NCI-H2227 (cell line): Measurements from ENCODE around the gene CLCF1.
A peak's percentile ranks its signal among the peaks of the same experiment; 100 is the strongest.

Source experiments
- DNase-seq: peaks from one replicate; lab custom pipeline; 2025; ENCODE audit not compliant: unreplicated experiment; lab: John Stamatoyannopoulos, UW

The CLCF1 gene

DNA sequence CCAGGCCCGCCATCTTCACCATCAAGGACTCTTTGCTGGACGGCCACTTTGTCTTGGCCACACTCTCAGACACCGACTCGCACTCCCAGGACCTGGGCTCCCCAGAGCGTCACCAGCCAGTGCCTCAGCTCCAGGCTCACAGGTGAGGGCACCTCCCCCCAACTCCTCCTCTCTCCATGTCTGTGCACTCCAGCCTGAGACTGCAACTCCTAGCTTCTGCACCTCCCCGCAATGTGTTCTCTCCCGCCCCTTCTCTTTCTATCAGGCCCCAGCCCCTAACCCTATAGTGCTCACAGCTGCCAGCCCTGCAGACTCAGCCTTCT lies 22.8 kb upstream of the CLCF1 start:
- no peak for DNase-seq

DNA sequence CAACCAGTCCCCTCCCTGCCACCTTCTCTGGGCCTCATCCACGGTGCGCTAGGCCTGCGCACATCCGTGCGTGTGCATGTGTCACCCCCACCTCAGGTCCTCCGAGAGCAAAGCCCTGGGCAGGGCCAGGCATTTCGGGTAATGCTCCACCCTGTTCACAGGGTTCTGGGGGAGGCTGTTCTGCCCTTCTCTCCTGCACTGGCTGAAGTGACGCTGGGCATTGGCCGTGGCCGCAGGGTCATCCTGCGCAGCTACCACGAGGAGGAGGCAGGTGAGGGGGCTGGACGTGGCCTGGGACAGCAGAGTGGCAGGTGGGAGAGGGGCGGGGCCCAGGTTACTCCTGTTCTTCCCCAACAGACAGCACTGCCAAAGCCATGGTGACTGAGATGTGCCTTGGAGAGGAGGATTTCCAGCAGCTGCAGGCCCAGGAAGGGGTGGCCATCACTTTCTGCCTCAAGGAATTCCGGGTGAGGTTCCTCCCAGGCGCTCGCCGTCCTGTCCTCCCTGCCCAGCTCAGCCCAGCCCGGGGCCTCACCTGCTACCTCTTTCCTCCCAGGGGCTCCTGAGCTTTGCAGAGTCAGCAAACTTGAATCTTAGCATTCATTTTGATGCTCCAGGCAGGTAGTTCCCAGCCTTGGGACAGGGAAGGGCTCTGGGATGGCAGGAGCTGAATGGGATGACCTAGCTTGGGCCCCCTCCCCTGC lies 22.3 kb upstream of the CLCF1 start:
- no peak for DNase-seq

DNA sequence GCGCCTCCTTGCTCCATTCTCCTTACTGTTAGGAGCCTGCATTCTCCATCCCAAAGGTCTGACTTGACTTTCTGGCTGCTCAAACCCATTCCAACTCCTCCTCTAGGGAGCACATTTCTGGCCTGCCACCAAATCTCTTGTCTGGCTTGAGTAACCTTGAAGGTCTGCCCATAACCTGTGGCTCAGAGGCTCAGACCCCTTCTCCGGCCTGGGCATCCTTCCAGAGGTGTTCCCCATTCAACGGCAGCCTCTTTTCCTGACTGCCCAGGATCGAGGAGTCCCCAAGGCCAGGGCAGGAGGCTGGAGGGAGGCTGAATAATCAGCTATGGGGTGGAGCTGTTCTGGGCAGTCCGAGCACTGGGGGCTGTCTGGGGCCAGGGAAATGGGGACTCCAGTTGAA lies 20.6 kb upstream of the CLCF1 start:
- no peak for DNase-seq

DNA sequence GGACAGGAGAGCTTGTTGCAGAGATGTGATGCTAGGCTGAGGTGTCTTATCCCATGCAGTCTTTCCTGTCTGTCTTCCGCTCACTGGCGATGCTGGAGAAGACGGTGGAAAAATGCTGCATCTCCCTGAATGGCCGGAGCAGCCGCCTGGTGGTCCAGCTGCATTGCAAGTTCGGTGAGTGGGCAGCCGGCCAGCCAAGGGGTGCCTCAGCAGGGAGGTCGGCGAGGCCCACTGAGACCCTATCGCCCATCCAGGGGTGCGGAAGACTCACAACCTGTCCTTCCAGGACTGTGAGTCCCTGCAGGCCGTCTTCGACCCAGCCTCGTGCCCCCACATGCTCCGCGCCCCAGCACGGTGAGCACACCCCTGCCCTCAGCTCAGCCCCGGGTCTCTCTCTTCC lies 20.0 kb upstream of the CLCF1 start:
- DNase-seq = no peak

DNA sequence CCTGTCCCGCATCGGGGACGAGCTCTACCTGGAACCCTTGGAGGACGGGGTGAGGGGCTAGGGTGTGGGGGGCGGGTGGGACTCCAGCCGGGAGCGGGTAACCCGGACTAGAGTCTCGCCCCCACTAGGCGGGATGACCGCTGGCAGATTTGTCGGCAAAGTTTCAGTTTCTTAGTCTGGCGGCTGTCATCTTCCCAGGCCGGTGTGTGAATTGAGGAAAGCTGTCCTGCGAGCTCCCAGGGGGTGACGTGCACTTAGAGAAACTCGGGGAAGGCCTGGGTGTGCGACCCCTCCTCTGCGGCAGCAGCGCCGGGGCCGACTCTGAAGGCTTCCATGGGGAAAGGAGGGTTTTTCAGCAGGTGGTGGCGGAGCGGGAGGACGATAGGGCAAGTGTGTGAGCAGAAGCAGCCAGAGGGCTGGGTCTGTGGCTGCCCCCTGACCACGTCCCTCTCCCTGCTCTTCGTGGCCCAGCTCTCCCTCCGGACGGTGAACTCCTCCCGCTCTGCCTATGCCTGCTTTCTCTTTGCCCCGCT lies 18.9 kb upstream of the CLCF1 start:
- no peak for DNase-seq

DNA sequence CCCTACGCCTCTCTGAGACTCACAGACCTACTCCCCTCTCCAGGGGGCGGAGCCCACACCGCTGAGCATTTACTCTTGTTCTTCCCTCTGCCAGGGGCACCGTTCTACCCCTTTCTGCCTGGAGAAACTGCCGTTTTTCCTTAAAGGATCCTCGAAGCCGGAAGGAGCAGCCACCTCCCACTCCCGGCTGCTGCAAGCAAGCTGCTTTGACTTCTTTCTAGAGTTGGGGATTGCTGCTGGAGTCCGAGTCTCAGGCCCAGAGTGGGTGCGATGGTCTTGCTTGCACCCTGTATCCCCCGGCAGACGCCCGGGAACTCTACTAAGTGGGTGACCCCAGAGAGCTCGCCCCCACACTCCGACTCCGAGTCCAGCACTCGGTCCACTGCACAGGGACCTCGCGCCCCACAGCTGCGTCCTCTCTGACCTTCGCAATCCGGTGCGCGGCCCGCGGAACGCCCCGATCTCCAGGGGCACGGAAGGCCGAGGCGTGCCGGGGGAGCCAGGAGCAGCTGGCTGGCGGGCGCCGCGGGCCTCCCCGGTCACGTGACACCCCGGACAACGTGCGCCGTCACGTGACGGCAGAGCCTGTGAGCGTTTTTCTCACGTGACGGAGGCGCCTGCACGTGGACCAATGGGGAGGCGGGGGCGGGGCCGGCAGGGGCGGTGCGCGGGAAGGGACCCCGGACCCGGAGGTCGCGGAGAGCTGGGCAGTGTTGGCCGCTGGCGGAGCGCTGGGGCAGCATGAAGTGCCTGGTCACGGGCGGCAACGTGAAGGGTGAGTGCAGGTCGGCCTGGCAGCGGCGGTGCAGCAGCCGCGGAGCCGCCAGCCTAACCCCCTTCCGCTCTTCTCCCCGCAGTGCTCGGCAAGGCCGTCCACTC lies 18.1 kb upstream of the CLCF1 start, which contains the start of gene RAD9A:
Gene RAD9A, plus strand, starts transcription at position 683 of the 879 bp plus-strand sequence. Its CDS starts 59 bp downstream, at position 742.
- DNase-seq = peak; percentile 98

DNA sequence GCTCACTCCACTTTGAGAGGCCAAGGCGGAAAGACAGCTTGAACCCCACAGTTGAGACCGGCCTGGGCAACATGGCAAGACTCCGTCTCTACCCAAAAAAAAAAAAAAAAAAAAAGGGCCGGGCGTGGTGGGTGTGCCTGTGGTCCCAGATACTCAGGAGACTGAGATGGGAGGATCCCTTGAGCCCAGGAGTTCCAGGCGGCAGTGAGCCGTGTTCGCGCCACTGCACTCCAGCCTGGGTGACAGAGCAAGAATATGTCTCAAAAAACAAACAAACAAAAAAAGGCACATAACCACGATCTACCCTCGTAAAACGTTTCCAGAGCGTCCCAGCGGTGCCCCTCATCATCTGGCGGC lies 17.5 kb upstream of the CLCF1 start:
- DNase-seq = no peak

DNA sequence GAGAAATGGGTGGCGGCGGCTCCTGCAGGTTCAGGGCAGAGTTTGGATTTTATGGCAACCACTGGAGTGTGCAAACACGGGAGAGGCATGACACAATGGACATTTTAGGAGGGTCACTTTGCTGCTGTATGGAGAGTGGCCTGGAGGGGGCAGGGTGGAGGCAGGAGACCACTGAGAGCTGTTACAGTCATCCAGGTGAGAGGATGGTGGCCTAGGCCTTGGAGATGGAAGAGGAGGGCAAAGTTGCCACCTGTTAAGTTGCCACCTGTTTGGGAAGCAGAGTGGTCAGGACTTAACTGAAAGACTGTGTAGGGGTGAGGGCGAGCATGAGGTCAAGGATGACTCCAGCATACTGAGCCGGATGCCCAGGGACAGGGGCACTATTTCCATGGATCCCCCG lies 16.1 kb upstream of the CLCF1 start:
- no peak for DNase-seq

DNA sequence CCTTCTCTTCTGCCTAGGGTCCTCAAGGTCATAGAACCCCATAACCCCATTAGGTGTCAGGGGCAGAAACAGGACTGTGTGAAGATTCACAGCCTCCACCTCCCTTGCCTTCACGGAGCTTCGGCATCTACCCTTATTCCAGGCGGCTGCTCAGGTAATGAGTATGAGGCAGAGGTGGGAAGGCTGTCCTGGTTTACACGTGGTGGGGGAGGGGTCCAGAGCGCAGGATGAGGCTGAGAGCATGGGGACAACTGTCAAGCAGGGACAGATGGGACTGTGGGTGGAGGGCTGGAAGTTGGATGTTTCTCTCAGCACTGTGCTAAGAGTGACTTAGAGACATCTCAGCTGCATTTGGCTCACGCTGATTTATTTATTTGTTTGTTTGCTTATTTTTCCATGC lies 14.1 kb upstream of the CLCF1 start:
- DNase-seq = no peak

DNA sequence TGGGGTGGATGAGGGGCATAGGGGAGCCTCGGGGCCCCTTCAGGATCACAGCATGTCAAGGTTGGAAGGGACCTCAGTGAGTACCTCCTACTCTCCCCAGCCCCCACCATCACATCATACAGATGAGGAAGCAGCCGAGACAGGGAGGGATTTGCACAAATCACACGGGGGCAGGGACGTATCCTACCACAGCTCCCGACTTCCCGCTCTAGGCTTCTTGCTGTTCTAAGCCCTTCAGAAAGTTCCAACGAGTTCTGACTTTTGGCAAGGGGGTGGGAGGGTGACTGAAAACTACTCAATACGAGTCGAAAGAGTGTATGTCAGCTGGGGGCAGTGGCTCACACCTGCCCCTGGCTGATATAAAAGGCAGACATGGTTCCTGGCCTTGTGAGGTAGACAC lies 13.7 kb upstream of the CLCF1 start:
- no peak for DNase-seq

DNA sequence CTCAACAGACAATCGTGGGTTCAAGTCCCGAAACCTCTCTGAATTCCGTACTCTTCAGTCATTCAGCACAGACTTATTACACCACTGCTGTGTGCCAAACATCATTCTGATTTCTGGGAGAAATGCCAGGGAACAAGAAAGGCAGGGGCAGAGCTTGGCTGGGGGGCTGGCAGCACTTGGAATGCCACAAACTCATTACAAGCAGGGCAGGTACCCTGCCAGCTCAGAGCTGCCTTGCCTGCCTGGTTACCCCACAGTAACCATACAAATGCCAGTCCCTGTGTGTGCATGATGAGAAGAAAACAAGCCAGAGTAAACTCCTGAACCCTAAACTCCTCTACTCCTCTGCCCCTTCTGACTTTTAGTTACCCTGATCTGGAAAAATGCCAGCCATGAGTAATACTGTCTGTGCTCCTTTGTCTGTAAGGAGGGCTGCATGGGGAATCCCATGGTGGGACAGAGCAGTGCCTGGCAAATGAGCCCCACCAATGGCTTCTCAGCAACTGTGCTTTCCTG lies 11.5 kb upstream of the CLCF1 start:
- DNase-seq = no peak

DNA sequence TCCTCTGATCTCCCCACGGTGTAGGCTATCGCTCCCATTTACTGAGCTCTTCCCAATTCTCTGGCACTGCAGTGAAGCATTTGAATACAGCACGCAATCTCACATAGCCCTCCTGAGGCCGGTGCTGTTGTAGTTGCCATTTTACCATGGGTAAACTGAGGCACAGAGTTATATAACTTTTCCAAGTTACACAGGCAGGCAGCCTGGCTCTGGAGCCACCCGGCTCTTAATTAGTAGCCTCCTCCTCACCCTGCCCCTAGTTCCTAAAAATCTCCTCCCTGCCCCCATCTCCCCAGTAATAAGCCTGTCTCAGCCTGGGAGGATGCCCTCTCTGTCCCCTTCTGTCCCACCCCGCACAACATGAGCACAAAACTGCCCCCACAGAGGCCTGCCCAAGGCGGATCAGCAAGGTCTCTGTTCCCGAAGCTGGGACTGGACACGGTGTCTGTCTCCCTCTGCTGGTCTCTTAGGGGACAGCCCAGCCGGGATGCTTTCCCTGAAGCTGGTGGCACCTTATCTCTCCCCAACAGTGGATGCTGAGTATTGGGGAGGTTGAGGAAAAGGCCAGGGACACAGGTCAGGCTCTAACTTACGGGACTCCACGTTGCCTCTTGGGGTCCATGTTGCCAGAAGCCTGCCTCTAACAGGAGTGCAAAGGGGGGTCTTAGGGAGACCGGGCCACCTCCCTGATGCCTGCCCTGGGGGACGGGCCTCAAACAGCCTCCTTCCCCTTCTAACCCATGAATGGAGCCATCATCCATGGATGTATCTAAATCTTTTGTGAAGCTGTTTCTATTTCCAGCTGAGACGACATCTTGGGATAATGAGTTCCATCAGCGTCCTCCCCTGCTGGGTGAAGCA lies 9.1 kb upstream of the CLCF1 start:
- peak; percentile 86 for DNase-seq

DNA sequence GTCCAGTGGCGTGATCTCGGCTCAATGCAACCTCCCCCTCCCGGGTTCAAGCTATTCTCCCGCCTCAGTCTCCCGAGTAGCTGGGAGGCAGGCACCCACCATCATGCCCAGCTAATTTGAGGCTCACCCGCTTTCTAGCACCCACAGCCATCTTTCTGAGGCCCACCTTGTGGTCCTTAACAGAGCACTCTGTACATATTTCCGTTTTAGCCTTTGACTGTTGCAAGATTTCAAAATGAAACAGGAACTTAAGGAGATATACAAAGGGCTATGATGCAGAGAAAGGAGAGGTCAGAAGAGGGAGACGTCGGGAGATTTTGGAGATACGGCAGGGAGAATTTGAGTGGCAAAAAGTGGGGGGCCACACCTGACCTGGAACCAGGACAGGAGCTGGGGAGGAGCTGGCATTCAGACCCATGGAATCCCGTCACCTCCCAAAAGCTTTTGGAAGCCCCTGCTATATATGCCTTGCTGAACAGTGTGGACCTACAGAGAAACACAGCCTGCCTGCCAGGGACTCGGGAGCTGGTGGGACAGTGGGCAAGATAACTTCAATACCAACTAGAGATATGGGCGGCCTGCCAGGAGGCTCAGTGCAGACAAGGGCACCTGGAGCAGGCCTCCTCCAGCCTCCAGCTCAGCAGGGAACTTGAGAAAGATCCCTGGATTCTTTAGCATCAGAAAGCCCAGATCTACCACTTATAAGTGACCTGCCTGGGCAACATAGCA lies 8.0 kb upstream of the CLCF1 start:
- DNase-seq = no peak

DNA sequence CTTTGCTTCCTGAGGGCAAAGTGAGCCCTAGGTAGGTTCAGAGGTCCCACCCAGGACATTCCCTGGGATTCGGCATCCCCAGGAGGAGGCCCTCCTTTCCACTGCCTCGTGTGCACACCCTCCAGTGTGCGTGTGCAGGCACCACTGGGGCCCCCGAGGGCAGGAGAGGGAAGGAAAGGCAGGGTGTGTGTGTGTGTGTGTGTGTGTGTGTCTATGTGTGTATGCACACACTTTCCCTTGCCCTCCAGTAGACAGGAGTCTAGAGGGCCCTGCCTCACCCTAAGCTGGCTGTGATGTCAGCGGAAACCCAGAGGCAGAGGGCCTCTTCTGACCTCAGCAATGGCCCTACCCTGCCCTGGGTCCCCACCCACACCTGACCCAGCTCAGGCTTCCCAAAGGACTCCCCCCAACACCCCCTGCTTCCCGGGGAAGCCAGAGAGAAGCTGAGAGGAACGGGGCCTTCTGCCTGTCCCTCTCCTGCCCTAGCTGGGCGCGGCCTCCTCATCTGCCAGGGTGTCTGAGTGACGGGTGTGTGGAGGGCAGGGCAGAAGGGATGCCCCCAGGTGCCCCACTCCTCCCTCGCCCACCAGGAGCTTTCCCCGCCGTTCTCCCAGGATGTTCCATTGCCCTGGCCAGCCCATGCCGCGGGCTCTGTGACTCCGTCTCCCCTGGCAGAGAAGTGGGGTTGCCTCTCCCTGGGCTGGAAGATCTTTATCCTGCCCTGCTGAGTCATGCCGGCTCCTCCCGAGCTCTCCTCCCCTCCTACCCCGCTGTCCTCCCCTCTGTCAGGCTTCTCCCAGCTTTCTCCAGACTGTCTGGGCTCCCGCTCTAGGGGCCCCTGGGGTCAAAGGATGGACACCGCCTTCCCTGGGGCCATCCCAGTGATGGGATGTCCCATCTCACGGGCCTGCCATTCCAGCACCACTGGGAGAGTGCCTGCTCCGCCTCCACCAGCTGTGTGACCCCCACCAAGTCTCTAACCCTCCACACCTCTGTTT lies 6.0 kb upstream of the CLCF1 start:
- no peak for DNase-seq

DNA sequence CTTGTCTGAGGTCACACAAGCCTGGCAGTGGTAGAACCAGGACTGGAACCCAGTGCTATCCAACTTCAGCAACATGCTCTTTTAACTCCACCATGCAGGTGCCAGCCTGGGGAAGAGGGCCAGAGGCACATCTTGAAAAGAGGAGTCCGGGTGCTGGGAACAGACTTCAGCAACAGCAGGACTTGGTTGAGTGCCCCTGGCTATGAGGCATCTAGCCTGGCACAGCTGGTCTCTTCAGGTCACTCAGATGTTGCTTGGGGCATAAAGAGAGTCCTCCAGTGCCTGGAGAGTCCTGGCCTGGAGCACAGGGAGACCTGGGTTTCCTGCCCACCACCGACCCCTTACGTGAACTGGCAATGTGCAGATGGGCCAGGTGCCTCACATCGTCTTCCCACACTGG lies 5.1 kb upstream of the CLCF1 start:
- DNase-seq = no peak

DNA sequence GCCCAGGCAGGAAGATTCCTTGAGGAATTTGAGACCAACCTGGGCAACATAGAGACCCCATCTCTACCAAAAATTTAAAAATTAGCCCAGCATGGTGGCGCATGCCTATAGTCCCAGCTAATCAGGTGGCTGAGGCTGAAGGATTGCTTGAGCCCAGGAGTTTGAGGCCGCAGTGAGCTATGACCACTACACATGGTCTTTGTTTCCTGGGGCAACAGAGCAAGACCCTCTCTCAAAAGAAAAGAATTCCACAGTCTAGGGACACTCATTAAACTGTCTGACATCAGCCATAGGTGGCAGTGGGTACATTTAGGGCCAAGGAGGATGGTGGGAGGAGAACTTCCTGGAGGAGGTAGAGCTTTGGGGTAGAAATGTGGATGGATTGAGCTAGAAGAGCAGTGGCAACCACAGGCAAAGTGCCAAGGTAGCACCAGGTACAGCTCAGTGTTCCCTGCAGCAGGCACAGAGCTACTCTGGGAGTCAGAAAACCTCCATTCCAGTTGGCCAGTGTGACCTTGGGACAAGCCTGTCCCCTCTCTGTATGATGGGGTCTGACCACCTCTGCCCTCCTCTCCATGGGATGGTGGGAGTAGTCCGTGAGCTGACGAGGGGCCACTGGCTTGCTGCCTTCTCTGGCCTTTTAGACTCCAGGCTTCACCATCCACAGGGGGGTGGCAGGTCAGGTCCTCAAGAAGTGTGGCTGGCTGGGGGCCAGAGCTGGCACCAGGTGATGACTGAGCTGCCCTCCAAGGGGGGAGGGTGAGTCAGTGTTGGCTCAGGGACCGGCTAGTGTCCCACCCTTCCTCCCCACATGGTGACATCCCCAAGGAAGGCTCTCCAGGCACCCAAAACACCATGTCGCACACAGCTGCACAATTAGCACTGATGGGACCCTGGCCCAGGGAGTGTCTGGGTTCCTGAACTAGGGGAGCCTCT lies 3.7 kb upstream of the CLCF1 start:
- DNase-seq = no peak

DNA sequence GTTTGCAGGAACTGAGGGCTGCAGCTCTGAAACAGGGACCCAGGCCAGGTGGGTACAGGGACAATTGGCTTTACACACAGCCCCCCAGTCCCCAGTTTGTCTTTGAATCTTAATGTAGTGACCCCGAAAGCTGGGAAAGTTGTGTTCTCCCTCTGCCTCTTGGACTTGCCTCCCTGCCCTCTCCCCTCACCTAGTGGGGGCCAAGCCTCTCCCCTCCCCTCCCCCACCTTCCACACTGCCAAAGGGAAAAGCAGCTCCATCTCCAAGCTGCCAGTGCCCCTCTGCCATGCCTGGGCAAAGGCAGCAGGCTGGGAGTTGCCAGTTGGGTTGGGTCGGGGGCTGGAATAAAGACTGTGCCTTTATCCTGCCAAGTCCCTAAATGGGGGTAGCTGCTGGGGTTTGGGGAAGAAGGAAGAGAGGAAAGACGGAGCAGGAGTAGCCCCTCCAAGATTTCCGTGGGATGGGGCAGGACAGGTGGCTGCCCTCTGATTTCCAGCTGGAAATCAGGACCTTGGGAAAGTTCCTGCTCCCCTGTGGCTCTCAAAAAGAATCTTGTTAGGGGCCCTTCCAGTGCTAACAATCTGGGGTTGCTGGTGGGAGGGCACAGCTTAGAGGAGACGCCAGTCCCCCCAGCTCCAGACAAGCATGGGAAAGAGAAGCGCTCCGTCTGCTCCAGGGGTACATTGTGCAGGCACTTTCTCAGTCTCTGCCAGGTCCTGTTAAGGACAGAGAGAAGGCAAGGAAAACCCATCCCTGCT lies 2.8 kb upstream of the CLCF1 start:
- DNase-seq = no peak
